CD14-positive monocyte (primary cell): ENCODE measurements around the gene MMD2. TPM values are rescaled to one million over a fixed set of nuclear protein-coding genes. Genes with fewer than 3 reads are reported as not detected.

Experiments
- DNase-seq, 3 donors: peaks; one replicate each; pipeline ENCODE4 v3.0.0-alpha.2; 2011 to 2022
- H2AFZ ChIP-seq: 2 replicates; pipeline ENCODE4 v1.6.0; 2012; ENCODE audit warnings: mild to moderate bottlenecking, low read depth, low read length, inconsistent platforms; ENCODE audit not compliant: insufficient read depth, poor library complexity, severe bottlenecking
- H3K27ac ChIP-seq, 2 donors: 1 replicate in 1 of 2; 2 replicates in 1 of 2; pipeline ENCODE4 v1.5.1; 2012 to 2013; ENCODE audit warnings: low read length in 2 of 2, control low read depth in 1 of 2, inconsistent platforms in 1 of 2, low read depth in 1 of 2, mild to moderate bottlenecking in 1 of 2
- H3K27me3 ChIP-seq, 2 donors: one replicate each; pipeline versions ENCODE4 v1.6.0 to v1.6.1; 2011 to 2013; ENCODE audit warnings: low read length in 2 of 2; ENCODE audit not compliant: control insufficient read depth in 2 of 2, insufficient read depth in 2 of 2
- H3K36me3 ChIP-seq, 2 donors: replicated peaks in 1 of 2; 1 replicate in 1 of 2; 2 replicates in 1 of 2; pipeline versions ENCODE4 v1.5.1 to v1.6.1; 2012 to 2013; ENCODE audit warnings: low read length in 2 of 2, control low read depth in 1 of 2, inconsistent platforms in 1 of 2, mild to moderate bottlenecking in 1 of 2; ENCODE audit not compliant: insufficient read depth in 2 of 2, control insufficient read depth in 1 of 2
- H3K4me1 ChIP-seq, 2 donors: 1 replicate in 1 of 2; 2 replicates in 1 of 2; pipeline versions ENCODE4 v1.5.1 to v1.6.1; 2012 to 2013; ENCODE audit warnings: low read length in 2 of 2, control low read depth in 1 of 2, inconsistent platforms in 1 of 2, mild to moderate bottlenecking in 1 of 2, moderate library complexity in 1 of 2; ENCODE audit not compliant: insufficient read depth in 2 of 2, control insufficient read depth in 1 of 2
- H3K4me2 ChIP-seq: replicated peaks from 2 replicates; pipeline ENCODE3; 2012; ENCODE audit warnings: low read length, moderate library complexity, mild to moderate bottlenecking; ENCODE audit not compliant: poor library complexity, severe bottlenecking; ENCODE audit errors: extremely low read depth
- H3K4me3 ChIP-seq, 3 experiments: fragments of 200-600 bp in 1 of 3; sonication (generic) in 1 of 3; replicated peaks in 1 of 3; 1 replicate in 2 of 3; 2 replicates in 1 of 3; pipeline ENCODE4 v1.5.1; 2011 to 2013; ENCODE audit warnings: low read length in 3 of 3, mild to moderate bottlenecking in 3 of 3, control low read depth in 2 of 3, low read depth in 2 of 3, inconsistent platforms in 1 of 3, moderate library complexity in 1 of 3
- H3K79me2 ChIP-seq: 2 replicates; pipeline ENCODE4 v1.6.0; 2012; ENCODE audit warnings: mild to moderate bottlenecking, control low read depth, inconsistent platforms, low read length, moderate library complexity; ENCODE audit not compliant: insufficient read depth
- H3K9ac ChIP-seq: 2 replicates; pipeline ENCODE4 v1.6.0; 2017; ENCODE audit warnings: low read length, mild to moderate bottlenecking; ENCODE audit not compliant: insufficient read depth, poor library complexity, severe bottlenecking
- H3K9me3 ChIP-seq, 2 donors: replicated peaks in 1 of 2; 1 replicate in 1 of 2; 2 replicates in 1 of 2; pipeline versions ENCODE4 v1.5.1 to v1.6.1; 2012 to 2013; ENCODE audit warnings: low read length in 2 of 2, control low read depth in 1 of 2; ENCODE audit not compliant: control insufficient read depth in 1 of 2, insufficient read depth in 1 of 2
- H4K20me1 ChIP-seq: 2 replicates; pipeline ENCODE4 v1.6.0; 2012; ENCODE audit warnings: mild to moderate bottlenecking, low read length, control low read depth, moderate library complexity; ENCODE audit not compliant: insufficient read depth
- H3K27ac Mint-ChIP-seq, 7 donors: one replicate each; pipeline ENCODE4 v1.8.0; 2020; ENCODE audit warnings: mild to moderate bottlenecking in 7 of 7, mixed read lengths in 7 of 7, moderate library complexity in 6 of 7, inconsistent platforms in 2 of 7
- H3K27me3 Mint-ChIP-seq, 3 donors: one replicate each; pipeline ENCODE4 v1.8.0; 2021 to 2022; ENCODE audit warnings: low read depth in 3 of 3, mild to moderate bottlenecking in 3 of 3, mixed read lengths in 3 of 3, moderate library complexity in 3 of 3, inconsistent platforms in 1 of 3
- H3K36me3 Mint-ChIP-seq, 2 donors: one replicate each; pipeline ENCODE4 v1.8.0; 2020; ENCODE audit warnings: mixed read lengths in 2 of 2, inconsistent platforms in 1 of 2, mild to moderate bottlenecking in 1 of 2
- H3K4me1 Mint-ChIP-seq: one replicate; pipeline ENCODE4 v1.8.0; 2020; ENCODE audit warnings: mild to moderate bottlenecking, mixed read lengths
- H3K4me3 Mint-ChIP-seq, 2 donors: one replicate each; pipeline ENCODE4 v1.8.0; 2020; ENCODE audit warnings: mild to moderate bottlenecking in 2 of 2, mixed read lengths in 2 of 2, moderate library complexity in 1 of 2
- H3K9me3 Mint-ChIP-seq, 7 donors: one replicate each; pipeline ENCODE4 v1.8.0; 2020 to 2022; ENCODE audit warnings: mixed read lengths in 7 of 7, mild to moderate bottlenecking in 6 of 7, moderate library complexity in 6 of 7, inconsistent platforms in 2 of 7
- CTCF ChIP-seq: fragments of 200-600 bp; IDR thresholded peaks from one replicate; pipeline ENCODE4 v1.8.0; 2022; ENCODE audit warnings: antibody characterized with exemption, mild to moderate bottlenecking
- WGBS: methylation state at CpG from one replicate; pipeline ENCODE4 v1.1.5; 2013; ENCODE audit warnings: missing lambda C conversion rate; ENCODE audit not compliant: insufficient coverage; 5-methylcytosine and 5-hydroxymethylcytosine counted together
- intact Hi-C, 2 donors: fragments of 100-400 bp; cut with micrococcal nuclease; formaldehyde crosslinking; loops; one replicate each; pipeline versions ENCODE4 v1.15.0 to v1.15.1; 2023
- polyA plus RNA-seq, 3 donors: library from polyadenylated mRNA; depleted of rRNA in 1 of 3; unstranded in 2 of 3; stranded (reverse) in 1 of 3; fragments of 300-500 nt in 2 of 3; fragments of >200 nt in 1 of 3; fragmentation: Illumina TruSeq in 2 of 3; gene quantifications; 1 replicate in 2 of 3; 2 replicates in 1 of 3; pipeline ENCODE4 v1.2.3, GENCODE V29; 2012 to 2021

Gene MMD2
- polyA plus RNA-seq, 3 donors, result not detected

GRCh38 chr7:4879396-4880081 is 79.4 kb downstream of the MMD2 start:
- Mint-ChIP-seq H3K4me1 (peaks cover 10% of the 10 kb centered on the region), H3K9me3 (peaks cover 3 to 14% (median 5%) of the 10 kb centered on the region in 7 donors), H3K27ac (no peak overlapping the region), H3K36me3 (peaks cover 0 to 3% of the 10 kb centered on the region in 2 donors), H3K27me3 (peaks cover 34 to 43% (median 35%) of the 10 kb centered on the region in 3 donors), H3K4me3 (no peak overlapping the region)
- H3K79me2 ChIP-seq, result no peaks in the 10 kb centered on the region
- no peaks in the 10 kb centered on the region for H3K36me3 ChIP-seq
- DNase-seq, result no peak
- peaks cover 3 to 4% of the 10 kb centered on the region in 2 donors for H3K9me3 ChIP-seq
- intact Hi-C loops, result no loop called here
- H3K4me2 ChIP-seq, result no peak overlapping the region
- no peak overlapping the region for H3K4me3 ChIP-seq
- H3K27ac ChIP-seq, result no peak overlapping the region
- no peak overlapping the region for H2AFZ ChIP-seq
- 92% methylated on average over 27 of the region's 27 CpGs for WGBS
- no peaks in the 10 kb centered on the region for H4K20me1 ChIP-seq
- H3K4me1 ChIP-seq, result peaks cover 0 to 15% of the 10 kb centered on the region in 2 donors
- H3K9ac ChIP-seq, result no peak overlapping the region
- peaks cover 12 to 25% of the 10 kb centered on the region in 2 donors for H3K27me3 ChIP-seq
- TF ChIP-seq CTCF, result no peak

DNA sequence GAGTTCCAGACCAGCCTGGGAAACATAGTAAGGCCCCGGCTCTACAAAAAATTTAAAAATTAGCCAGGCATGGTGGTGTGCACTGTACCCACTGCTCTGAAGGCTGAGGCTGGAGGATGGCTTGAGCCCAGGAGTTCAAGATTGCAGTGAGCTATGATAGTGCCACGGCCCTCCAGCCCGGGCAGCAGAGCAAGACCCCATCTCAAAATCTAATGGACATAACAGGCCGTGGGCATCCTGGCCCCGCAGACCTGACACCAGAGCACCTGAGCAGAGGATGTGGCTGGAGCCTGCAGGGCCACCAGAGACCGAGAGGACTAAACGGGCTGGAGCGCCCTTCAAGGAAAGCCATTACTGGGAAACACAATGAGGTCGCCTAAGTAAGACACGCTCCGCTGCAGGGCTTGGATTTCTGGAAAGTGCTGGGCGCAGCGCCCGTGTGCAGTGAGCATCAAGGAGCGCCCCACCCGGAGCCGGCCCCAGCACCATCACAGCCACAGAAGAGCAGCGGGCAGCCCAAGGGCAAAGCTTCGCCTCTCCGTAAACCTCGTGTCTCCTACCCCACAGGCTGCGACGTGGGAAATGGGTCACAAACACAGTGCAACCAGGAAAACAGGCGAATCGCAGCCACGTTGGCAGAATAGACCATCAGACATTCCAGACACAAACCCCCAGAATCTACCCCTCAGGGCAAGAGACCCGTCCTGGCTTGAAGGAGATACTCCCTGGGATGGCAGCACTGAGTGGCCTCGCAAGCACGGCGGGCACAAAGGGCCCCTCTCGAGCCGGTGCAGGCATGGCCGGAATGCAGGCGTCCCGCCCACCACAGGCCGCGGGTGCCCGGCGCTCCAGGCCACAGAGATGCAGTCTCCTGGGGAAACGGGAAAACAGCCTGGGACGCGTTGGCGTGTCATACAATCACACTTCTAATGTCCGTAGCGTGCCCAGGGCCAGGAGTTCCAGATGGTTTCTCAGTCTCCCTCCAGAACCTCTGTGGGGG is 80.4 kb downstream of the MMD2 start:
- Histone ChIP-seq H3K9me3 (peaks cover 0 to under 1% of the 10 kb centered on the region in 2 donors), H3K79me2 (no peaks in the 10 kb centered on the region), H3K27me3 (peaks cover 12 to 18% of the 10 kb centered on the region in 2 donors), H3K4me1 (peaks cover 0 to 13% of the 10 kb centered on the region in 2 donors), H3K36me3 (no peaks in the 10 kb centered on the region), H3K4me2 (no peak overlapping the region), H3K9ac (no peak overlapping the region), H2AFZ (no peak overlapping the region), H3K4me3 (no peak overlapping the region), H4K20me1 (no peaks in the 10 kb centered on the region), H3K27ac (no peak overlapping the region)
- peaks cover 0 to 3% of the 10 kb centered on the region in 2 donors for H3K36me3 Mint-ChIP-seq
- TF ChIP-seq CTCF, result no peak
- peaks cover 10% of the 10 kb centered on the region for H3K4me1 Mint-ChIP-seq
- WGBS, result 93% methylated on average over 39 of the region's 45 CpGs
- H3K27me3 Mint-ChIP-seq, result peaks cover 26 to 35% (median 29%) of the 10 kb centered on the region in 3 donors
- H3K27ac Mint-ChIP-seq, result no peak overlapping the region
- intact Hi-C loops, result no loop called here
- DNase-seq, result no peak
- H3K4me3 Mint-ChIP-seq, result no peak overlapping the region
- peaks cover 0 to 10% (median under 1%) of the 10 kb centered on the region in 7 donors for H3K9me3 Mint-ChIP-seq
